ENCODE data around the gene ATP13A4.

DNA sequence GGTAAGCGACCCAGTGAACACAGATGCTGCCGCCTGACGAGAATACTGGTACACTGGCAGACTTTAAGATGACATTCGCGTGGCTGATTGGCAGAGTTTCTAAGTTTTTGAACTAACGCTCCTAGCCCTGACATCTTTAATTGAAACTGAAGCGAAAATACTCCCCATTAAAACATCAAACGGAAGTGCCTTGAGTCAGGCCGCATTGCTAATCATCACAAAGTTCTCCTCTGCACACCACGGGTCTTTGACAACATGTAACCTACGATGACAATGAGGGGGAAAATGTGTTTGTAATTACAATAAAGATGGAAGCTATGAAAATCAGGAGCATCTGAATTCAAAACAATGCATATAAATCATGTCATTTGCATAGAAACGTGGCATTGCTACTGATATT is 44.5 kb downstream of the ATP13A4 start:
- TF ChIP-seq, protein P1, sequence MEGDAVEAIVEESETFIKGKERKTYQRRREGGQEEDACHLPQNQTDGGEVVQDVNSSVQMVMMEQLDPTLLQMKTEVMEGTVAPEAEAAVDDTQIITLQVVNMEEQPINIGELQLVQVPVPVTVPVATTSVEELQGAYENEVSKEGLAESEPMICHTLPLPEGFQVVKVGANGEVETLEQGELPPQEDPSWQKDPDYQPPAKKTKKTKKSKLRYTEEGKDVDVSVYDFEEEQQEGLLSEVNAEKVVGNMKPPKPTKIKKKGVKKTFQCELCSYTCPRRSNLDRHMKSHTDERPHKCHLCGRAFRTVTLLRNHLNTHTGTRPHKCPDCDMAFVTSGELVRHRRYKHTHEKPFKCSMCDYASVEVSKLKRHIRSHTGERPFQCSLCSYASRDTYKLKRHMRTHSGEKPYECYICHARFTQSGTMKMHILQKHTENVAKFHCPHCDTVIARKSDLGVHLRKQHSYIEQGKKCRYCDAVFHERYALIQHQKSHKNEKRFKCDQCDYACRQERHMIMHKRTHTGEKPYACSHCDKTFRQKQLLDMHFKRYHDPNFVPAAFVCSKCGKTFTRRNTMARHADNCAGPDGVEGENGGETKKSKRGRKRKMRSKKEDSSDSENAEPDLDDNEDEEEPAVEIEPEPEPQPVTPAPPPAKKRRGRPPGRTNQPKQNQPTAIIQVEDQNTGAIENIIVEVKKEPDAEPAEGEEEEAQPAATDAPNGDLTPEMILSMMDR (IDR thresholded peaks at IDR 0.05): no peak
- no peak for TF ChIP-seq POLR2A (IDR thresholded peaks at IDR 0.05)
- TF ChIP-seq POLR2AphosphoS5 (IDR thresholded peaks at IDR 0.05): no peak
